ENCODE results near the gene UNC5C.
"Not testable (repeated sequence)": the region's sequence is repeated elsewhere in the genome, so short reads cannot be mapped to it uniquely, and the experiment has no call there.

Gene UNC5C

GRCh38 chr4:95209927-95210326, 338.8 kb downstream of the UNC5C start:
- DNase-seq, result no peak

- DNase-seq, result no peak
Observed at GRCh38 chr4:95204873-95205272, 343.9 kb downstream of the UNC5C start.

- no peak for DNase-seq
Observed at GRCh38 chr4:95204267-95204844, 344.4 kb downstream of the UNC5C start.

GRCh38 chr4:95198961-95199360, 349.8 kb downstream of the UNC5C start:
- DNase-seq, result no peak

GRCh38 chr4:95197353-95197752, 351.4 kb downstream of the UNC5C start:
- DNase-seq, result no peak

- no peak for DNase-seq
Observed at GRCh38 chr4:95193391-95194224, 355.2 kb downstream of the UNC5C start.

GRCh38 chr4:95191537-95191936, 357.2 kb downstream of the UNC5C start:
- DNase-seq, result no peak

GRCh38 chr4:95190751-95191436, 357.9 kb downstream of the UNC5C start:
- DNase-seq, result no peak

GRCh38 chr4:95188701-95189370, 359.9 kb downstream of the UNC5C start:
- no peak for DNase-seq

GRCh38 chr4:95186666-95187065, 362.1 kb downstream of the UNC5C start:
- no peak for DNase-seq

GRCh38 chr4:95183656-95184408, 364.9 kb downstream of the UNC5C start:
- no peak for DNase-seq

GRCh38 chr4:95181996-95182306, 366.8 kb downstream of the UNC5C start:
- no peak for DNase-seq

- no peak for DNase-seq
Observed at GRCh38 chr4:95181243-95181995, 367.4 kb downstream of the UNC5C start.

GRCh38 chr4:95180531-95181242, 368.1 kb downstream of the UNC5C start:
- DNase-seq, result no peak

GRCh38 chr4:95178938-95179337, 369.8 kb downstream of the UNC5C start:
- DNase-seq, result no peak

- not testable (repeated sequence) for DNase-seq
Observed at GRCh38 chr4:95171377-95171776, 377.4 kb downstream of the UNC5C start.

GRCh38 chr4:95170176-95170575, 378.6 kb downstream of the UNC5C start:
- DNase-seq, result no peak

GRCh38 chr4:95167805-95168204, 381.0 kb downstream of the UNC5C start:
- no peak for DNase-seq

GRCh38 chr4:95165926-95166524, 382.7 kb downstream of the UNC5C start:
- DNase-seq, result peak; percentile 85

- no peak for DNase-seq
Observed at GRCh38 chr4:95162867-95163266, 385.9 kb downstream of the UNC5C start.

Data from NCI-H510A treated with DMSO at 0.1 percent for 48 hours (cell line).